Measurements from ENCODE around the gene JUND.

DNA sequence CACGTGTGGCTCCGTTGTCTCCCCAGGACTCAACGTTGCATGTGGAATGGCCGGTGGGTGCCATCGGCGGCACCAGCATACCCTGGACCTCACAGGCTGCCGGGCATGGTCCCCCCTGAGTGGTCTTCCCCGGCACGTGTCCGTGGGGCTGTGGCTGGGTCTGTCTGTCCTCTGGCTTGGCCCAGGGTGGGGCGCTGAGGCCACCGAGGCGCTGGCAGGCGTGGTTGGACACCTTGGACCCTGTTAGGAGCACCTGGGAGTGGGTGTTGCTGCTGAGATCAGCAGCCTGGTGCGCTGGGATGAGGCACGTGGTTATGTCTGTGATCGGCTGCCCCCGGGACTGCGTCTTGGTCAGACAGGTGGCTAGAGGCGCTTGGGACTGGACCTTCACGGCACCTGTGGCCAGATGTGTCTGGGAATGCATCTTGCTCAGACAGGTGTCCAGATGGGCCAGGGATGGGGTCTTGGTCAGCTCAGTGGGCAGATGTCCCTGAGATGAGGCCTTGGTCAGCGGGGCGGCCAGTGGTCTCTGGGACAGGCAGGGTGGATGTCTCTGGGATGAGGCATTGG, 16.4 kb downstream of the JUND start:
- TF ChIP-seq, protein P1, sequence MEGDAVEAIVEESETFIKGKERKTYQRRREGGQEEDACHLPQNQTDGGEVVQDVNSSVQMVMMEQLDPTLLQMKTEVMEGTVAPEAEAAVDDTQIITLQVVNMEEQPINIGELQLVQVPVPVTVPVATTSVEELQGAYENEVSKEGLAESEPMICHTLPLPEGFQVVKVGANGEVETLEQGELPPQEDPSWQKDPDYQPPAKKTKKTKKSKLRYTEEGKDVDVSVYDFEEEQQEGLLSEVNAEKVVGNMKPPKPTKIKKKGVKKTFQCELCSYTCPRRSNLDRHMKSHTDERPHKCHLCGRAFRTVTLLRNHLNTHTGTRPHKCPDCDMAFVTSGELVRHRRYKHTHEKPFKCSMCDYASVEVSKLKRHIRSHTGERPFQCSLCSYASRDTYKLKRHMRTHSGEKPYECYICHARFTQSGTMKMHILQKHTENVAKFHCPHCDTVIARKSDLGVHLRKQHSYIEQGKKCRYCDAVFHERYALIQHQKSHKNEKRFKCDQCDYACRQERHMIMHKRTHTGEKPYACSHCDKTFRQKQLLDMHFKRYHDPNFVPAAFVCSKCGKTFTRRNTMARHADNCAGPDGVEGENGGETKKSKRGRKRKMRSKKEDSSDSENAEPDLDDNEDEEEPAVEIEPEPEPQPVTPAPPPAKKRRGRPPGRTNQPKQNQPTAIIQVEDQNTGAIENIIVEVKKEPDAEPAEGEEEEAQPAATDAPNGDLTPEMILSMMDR (IDR thresholded peaks at IDR 0.05; ENCODE audit: control extremely low read depth in 1 of 3, insufficient read depth in 1 of 3, low read depth in 1 of 3, low read length in 3 of 3), result no peak
- TF ChIP-seq POLR2A (IDR thresholded peaks at IDR 0.05; ENCODE audit: control extremely low read depth in 1 of 2, low read depth in 2 of 2, low read length in 2 of 2) (no peak), SIRT6 (IDR thresholded peaks at IDR 0.05; ENCODE audit: low read length) (no peak), EZH2 (IDR thresholded peaks at IDR 0.05; ENCODE audit: low read depth, low read length, severe bottlenecking) (no peak), RAD21 (IDR thresholded peaks at IDR 0.05 in 1 of 2, conservative IDR thresholded peaks at IDR 0.05 in 1 of 2; ENCODE audit: low read depth in 2 of 2, low read length in 2 of 2) (no peak), BRCA1 (IDR thresholded peaks at IDR 0.05; ENCODE audit: low read depth, low read length) (no peak), USF2 (IDR thresholded peaks at IDR 0.05; ENCODE audit: low read length) (no peak), ASH2L (IDR thresholded peaks at IDR 0.05; ENCODE audit: low read length) (no peak), PHF8 (conservative IDR thresholded peaks at IDR 0.05; ENCODE audit: low read depth, low read length) (no peak)

Measured in H1 (cell line).